ENCODE measurements around the gene KRTAP26-1.

The KRTAP26-1 gene

GRCh38 chr21:30320215-30320614 lies at the start of gene KRTAP26-1:
Gene KRTAP26-1 (minus strand): TSS chr21:30320315. CDS start chr21:30320035, 280 bp downstream.
- no peak for DNase-seq

- DNase-seq = no peak
Measured at GRCh38 chr21:30355906-30356305, 35.8 kb upstream of the KRTAP26-1 start.

- DNase-seq = no peak
Measured at GRCh38 chr21:30354308-30355005, 34.3 kb upstream of the KRTAP26-1 start.

GRCh38 chr21:30351534-30351933 lies 31.4 kb upstream of the KRTAP26-1 start:
- no peak for DNase-seq

- DNase-seq = no peak
Measured at GRCh38 chr21:30349572-30349971, 29.5 kb upstream of the KRTAP26-1 start.

GRCh38 chr21:30348506-30348905 lies 28.4 kb upstream of the KRTAP26-1 start, which contains the start of gene KRTAP23-1:
Gene KRTAP23-1 (minus strand): TSS chr21:30348606. CDS start chr21:30348606, 0 bp downstream.
- no peak for DNase-seq

GRCh38 chr21:30345014-30345413 lies 24.9 kb upstream of the KRTAP26-1 start:
- no peak for DNase-seq

GRCh38 chr21:30340714-30341573 lies 20.8 kb upstream of the KRTAP26-1 start:
- DNase-seq = peak; percentile 23

GRCh38 chr21:30338717-30339116 lies 18.6 kb upstream of the KRTAP26-1 start:
- DNase-seq = no peak

- DNase-seq = no peak
Measured at GRCh38 chr21:30337772-30338171, 17.7 kb upstream of the KRTAP26-1 start.

GRCh38 chr21:30337276-30337744 lies 17.2 kb upstream of the KRTAP26-1 start, which contains the start of gene KRTAP27-1:
Gene KRTAP27-1 (minus strand): TSS chr21:30337694. CDS start chr21:30337668, 26 bp downstream.
- no peak for DNase-seq

- no peak for DNase-seq
Measured at GRCh38 chr21:30336596-30336995, 16.5 kb upstream of the KRTAP26-1 start.

GRCh38 chr21:30333736-30334135 lies 13.6 kb upstream of the KRTAP26-1 start:
- DNase-seq = no peak

- no peak for DNase-seq
Measured at GRCh38 chr21:30332681-30333080, 12.6 kb upstream of the KRTAP26-1 start.

- DNase-seq = no peak
Measured at GRCh38 chr21:30329203-30329875, 9.2 kb upstream of the KRTAP26-1 start.

- no peak for DNase-seq
Measured at GRCh38 chr21:30326390-30326789, 6.3 kb upstream of the KRTAP26-1 start.

- no peak for DNase-seq
Measured at GRCh38 chr21:30315701-30316100, 4.4 kb downstream of the KRTAP26-1 start.

GRCh38 chr21:30306884-30307283 lies 13.2 kb downstream of the KRTAP26-1 start:
- DNase-seq = no peak

GRCh38 chr21:30305136-30305535 lies 15.0 kb downstream of the KRTAP26-1 start:
- DNase-seq = no peak

GRCh38 chr21:30289215-30289614 lies 30.9 kb downstream of the KRTAP26-1 start, which contains the start of gene KRTAP25-1:
Gene KRTAP25-1 (minus strand): TSS chr21:30289514. CDS start chr21:30289490, 24 bp downstream.
- DNase-seq = no peak

GRCh38 chr21:30282850-30283249 lies 37.3 kb downstream of the KRTAP26-1 start, which contains the start of gene KRTAP24-1:
Gene KRTAP24-1 (minus strand): TSS chr21:30282950. CDS start chr21:30282932, 18 bp downstream.
- DNase-seq = no peak

GRCh38 chr21:30271611-30272010 lies 48.5 kb downstream of the KRTAP26-1 start:
- no peak for DNase-seq

GRCh38 chr21:30271156-30271555 lies 49.0 kb downstream of the KRTAP26-1 start:
- DNase-seq = no peak

Measured in NCI-H1694 (cell line).